ENCODE results near the gene CSNK1G1. TPM values are rescaled to one million over a fixed set of nuclear protein-coding genes. Genes with fewer than 3 reads are reported as not detected.

CSNK1G1 gene
- total and polyA plus RNA-seq, 2 donors (not counting 1 experiment from before 2014, with no cell fraction given), result 18.2 to 27.1 TPM

DNA sequence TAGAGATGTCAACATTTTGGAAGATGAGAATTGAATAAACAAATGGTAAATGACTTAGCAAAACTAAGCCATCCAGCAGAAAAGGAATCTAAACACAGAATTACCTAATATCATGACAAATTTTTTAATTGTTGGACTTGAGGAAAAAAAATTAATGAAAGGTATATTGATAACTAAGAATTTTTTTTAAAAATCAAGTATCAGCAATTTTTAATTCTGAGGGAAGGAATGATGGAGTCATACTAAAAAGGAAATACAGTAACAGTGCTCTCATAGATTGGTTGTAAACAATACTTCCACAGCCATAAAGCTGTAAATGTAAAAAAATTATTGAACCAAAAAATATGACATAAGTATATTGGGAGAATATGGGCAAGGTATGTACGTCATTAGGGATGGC is 68.0 kb downstream of the CSNK1G1 start:
- DNase-seq (ENCODE audit: low read depth in 2 of 2), result no peak
- H3K4me3 ChIP-seq (replicated peaks in 1 of 4; ENCODE audit: control extremely low read depth in 1 of 4, insufficient read depth in 1 of 4, low read depth in 3 of 4, low read length in 4 of 4), result no peak overlapping the region
- no peaks in the 10 kb centered on the region for H3K9me3 ChIP-seq (ENCODE audit: control insufficient read depth, insufficient read depth, low read depth, low read length)
- no peaks in the 10 kb centered on the region for H3K27me3 ChIP-seq (ENCODE audit: control insufficient read depth, insufficient read depth, low read length)
- H2AFZ ChIP-seq (ENCODE audit: low read length), result no peak overlapping the region
- H3K9ac ChIP-seq (ENCODE audit: insufficient read depth, low read length), result no peak overlapping the region
- no peak overlapping the region for H3K4me2 ChIP-seq (ENCODE audit: extremely low read depth, insufficient read depth, low read length)
- peaks cover 20% of the 10 kb centered on the region for H3K79me2 ChIP-seq (ENCODE audit: control insufficient read depth, insufficient read depth, low read length)
- no peak for TF ChIP-seq EZH2 (IDR thresholded peaks at IDR 0.05; ENCODE audit: low read length, missing control alignments)
- TF ChIP-seq, protein P1, sequence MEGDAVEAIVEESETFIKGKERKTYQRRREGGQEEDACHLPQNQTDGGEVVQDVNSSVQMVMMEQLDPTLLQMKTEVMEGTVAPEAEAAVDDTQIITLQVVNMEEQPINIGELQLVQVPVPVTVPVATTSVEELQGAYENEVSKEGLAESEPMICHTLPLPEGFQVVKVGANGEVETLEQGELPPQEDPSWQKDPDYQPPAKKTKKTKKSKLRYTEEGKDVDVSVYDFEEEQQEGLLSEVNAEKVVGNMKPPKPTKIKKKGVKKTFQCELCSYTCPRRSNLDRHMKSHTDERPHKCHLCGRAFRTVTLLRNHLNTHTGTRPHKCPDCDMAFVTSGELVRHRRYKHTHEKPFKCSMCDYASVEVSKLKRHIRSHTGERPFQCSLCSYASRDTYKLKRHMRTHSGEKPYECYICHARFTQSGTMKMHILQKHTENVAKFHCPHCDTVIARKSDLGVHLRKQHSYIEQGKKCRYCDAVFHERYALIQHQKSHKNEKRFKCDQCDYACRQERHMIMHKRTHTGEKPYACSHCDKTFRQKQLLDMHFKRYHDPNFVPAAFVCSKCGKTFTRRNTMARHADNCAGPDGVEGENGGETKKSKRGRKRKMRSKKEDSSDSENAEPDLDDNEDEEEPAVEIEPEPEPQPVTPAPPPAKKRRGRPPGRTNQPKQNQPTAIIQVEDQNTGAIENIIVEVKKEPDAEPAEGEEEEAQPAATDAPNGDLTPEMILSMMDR (conservative IDR thresholded peaks at IDR 0.05 in 1 of 2, IDR thresholded peaks at IDR 0.05 in 1 of 2; ENCODE audit: low read depth in 1 of 2, low read length in 2 of 2), result no peak
- no peak overlapping the region for H3K27ac ChIP-seq (ENCODE audit: insufficient read depth, low read length)
- no peaks in the 10 kb centered on the region for H4K20me1 ChIP-seq (ENCODE audit: control insufficient read depth, extremely low read depth, insufficient read depth, low read length)
- no peaks in the 10 kb centered on the region for H3K36me3 ChIP-seq (ENCODE audit: control insufficient read depth, insufficient read depth, low read length)
- peaks cover 3% of the 10 kb centered on the region for H3K4me1 ChIP-seq (ENCODE audit: control insufficient read depth, extremely low read depth, insufficient read depth, low read length)

DNA sequence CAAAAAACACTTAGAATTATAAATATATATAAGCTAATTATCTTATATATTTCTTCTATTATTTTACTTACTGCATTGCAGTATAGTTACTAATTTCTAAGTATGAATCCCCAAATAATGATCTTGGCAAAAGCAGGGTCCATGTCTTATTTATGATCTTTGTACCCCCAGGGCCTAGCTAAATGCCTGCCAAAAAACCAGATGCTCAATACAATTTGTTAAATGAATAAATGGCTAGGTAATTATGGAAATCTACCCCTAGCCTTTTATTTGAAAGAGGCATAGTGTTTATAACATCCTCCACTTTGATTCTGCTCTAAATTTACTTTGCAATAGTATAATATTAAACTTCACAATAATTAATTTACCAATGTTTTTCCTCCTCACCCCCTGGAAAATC is 69.5 kb downstream of the CSNK1G1 start:
- H4K20me1 ChIP-seq (ENCODE audit: control insufficient read depth, extremely low read depth, insufficient read depth, low read length), result no peaks in the 10 kb centered on the region
- no peak for DNase-seq (ENCODE audit: low read depth in 2 of 2)
- no peaks in the 10 kb centered on the region for H3K27me3 ChIP-seq (ENCODE audit: control insufficient read depth, insufficient read depth, low read length)
- no peak overlapping the region for H3K27ac ChIP-seq (ENCODE audit: insufficient read depth, low read length)
- H3K79me2 ChIP-seq (ENCODE audit: control insufficient read depth, insufficient read depth, low read length), result peaks cover 19% of the 10 kb centered on the region
- H2AFZ ChIP-seq (ENCODE audit: low read length), result no peak overlapping the region
- TF ChIP-seq, protein P1 (conservative IDR thresholded peaks at IDR 0.05 in 1 of 2, IDR thresholded peaks at IDR 0.05 in 1 of 2; ENCODE audit: low read depth in 1 of 2, low read length in 2 of 2), result no peak
- TF ChIP-seq EZH2 (IDR thresholded peaks at IDR 0.05; ENCODE audit: low read length, missing control alignments), result no peak
- H3K4me1 ChIP-seq (ENCODE audit: control insufficient read depth, extremely low read depth, insufficient read depth, low read length), result peaks cover 3% of the 10 kb centered on the region
- H3K9ac ChIP-seq (ENCODE audit: insufficient read depth, low read length), result no peak overlapping the region
- no peaks in the 10 kb centered on the region for H3K36me3 ChIP-seq (ENCODE audit: control insufficient read depth, insufficient read depth, low read length)
- no peak overlapping the region for H3K4me2 ChIP-seq (ENCODE audit: extremely low read depth, insufficient read depth, low read length)
- H3K9me3 ChIP-seq (ENCODE audit: control insufficient read depth, insufficient read depth, low read depth, low read length), result no peaks in the 10 kb centered on the region
- no peak overlapping the region for H3K4me3 ChIP-seq (replicated peaks in 1 of 4; ENCODE audit: control extremely low read depth in 1 of 4, insufficient read depth in 1 of 4, low read depth in 3 of 4, low read length in 4 of 4)

DNA sequence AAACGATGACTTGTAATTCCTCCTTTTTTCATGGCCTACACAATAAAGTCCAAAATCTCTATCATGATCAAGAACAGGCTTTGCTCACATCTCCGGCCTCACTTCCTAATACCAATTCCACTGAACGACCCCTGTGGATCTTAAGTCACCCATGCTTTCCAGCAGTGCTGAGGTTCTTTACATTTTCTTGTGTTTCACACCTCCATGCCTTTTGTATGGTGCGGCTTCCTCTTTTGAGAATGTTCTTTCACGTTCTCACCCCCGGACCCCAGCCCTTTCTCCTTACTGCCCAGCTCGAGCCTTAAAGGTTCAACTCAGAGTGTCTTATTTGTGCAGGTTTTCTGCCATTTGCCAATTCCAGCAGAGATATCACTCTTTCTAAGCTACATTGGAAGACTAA is 70.1 kb downstream of the CSNK1G1 start:
- Histone ChIP-seq H3K4me2 (ENCODE audit: extremely low read depth, insufficient read depth, low read length) (no peak overlapping the region), H2AFZ (ENCODE audit: low read length) (no peak overlapping the region), H3K4me1 (ENCODE audit: control insufficient read depth, extremely low read depth, insufficient read depth, low read length) (peaks cover 3% of the 10 kb centered on the region), H3K27me3 (ENCODE audit: control insufficient read depth, insufficient read depth, low read length) (no peaks in the 10 kb centered on the region), H4K20me1 (ENCODE audit: control insufficient read depth, extremely low read depth, insufficient read depth, low read length) (no peaks in the 10 kb centered on the region), H3K27ac (ENCODE audit: insufficient read depth, low read length) (no peak overlapping the region), H3K79me2 (ENCODE audit: control insufficient read depth, insufficient read depth, low read length) (peaks cover 19% of the 10 kb centered on the region), H3K9me3 (ENCODE audit: control insufficient read depth, insufficient read depth, low read depth, low read length) (no peaks in the 10 kb centered on the region), H3K4me3 (replicated peaks in 1 of 4; ENCODE audit: control extremely low read depth in 1 of 4, insufficient read depth in 1 of 4, low read depth in 3 of 4, low read length in 4 of 4) (no peak overlapping the region), H3K9ac (ENCODE audit: insufficient read depth, low read length) (no peak overlapping the region), H3K36me3 (ENCODE audit: control insufficient read depth, insufficient read depth, low read length) (no peaks in the 10 kb centered on the region)
- TF ChIP-seq, protein P1 (conservative IDR thresholded peaks at IDR 0.05 in 1 of 2, IDR thresholded peaks at IDR 0.05 in 1 of 2; ENCODE audit: low read depth in 1 of 2, low read length in 2 of 2), result no peak
- no peak for TF ChIP-seq EZH2 (IDR thresholded peaks at IDR 0.05; ENCODE audit: low read length, missing control alignments)
- DNase-seq (ENCODE audit: low read depth in 2 of 2), result no peak
